GM18520 (cell line): ENCODE results near the gene NRGN.

Experiments used
- ATAC-seq: cut with Tn5 transposase; IDR thresholded peaks from one replicate; pipeline ENCODE4 v1.9.1; 2021; ENCODE audit not compliant: unreplicated experiment

Gene NRGN

DNA sequence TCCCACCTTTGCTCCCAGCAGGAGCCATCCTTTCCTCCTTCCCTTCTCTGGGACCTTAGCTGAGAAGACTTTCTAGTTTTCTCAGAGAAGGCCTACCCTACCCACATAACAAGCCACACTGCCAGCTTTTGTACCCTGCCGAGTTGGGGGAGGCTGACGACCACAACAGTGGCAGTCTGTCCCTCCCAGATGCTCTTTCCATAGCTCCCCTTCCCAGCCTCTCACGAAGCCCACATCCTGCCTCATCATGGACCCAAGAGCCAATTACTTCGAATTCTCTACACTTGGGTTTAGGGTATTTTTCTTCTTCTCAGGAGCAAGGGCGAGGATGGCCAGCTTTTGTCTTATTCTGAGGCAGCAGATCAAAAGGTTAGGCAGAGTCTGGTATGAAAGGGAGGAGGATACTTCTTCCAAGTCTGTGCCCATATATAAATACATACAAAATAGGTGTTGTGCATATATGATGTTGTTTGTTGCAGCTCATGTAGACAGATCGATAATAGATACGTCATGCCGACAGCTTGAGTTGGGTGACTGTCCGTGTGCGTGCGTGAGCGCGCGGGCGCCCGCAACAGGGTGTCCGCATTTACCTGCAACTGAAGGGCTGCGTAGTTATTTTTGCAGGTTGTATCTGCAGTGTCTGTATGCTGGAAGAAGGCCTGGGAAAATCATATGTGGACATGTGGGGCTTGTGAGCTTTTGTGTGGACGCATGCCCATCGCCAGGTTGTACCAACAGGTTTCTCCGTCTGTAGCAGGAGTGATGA lies 846 bp upstream of the NRGN start:
- no peak for ATAC-seq

DNA sequence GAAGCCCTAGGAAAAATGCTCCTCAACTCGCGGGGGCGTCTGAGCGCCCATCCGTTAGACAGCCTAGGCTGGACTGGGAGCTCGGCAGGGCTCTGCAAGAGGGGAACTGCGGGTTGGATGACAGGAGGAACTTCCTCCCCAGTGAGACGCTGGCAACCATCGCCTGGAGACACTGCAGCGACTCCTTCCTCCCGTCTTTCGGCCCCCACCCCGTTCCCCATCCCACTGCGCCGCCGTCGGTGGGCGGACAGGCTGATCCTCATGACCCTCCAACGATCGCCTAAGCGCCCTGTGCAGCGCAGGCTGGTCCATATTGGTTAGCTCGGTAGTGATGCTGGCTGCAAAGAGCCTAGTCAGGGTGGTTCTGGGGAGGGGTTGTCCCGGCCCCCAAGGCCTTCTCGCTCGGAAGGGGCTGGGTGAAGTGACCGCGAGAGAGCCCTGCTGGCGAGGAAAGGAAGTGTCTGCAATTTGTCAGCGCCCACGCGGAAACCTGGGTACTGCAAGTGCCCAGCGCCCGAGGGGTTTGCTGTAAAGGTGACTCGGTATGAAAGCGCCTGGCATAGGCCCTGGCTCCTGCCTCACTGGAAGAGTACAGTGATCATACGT lies 638 bp downstream of the NRGN start:
- ATAC-seq, result no peak

DNA sequence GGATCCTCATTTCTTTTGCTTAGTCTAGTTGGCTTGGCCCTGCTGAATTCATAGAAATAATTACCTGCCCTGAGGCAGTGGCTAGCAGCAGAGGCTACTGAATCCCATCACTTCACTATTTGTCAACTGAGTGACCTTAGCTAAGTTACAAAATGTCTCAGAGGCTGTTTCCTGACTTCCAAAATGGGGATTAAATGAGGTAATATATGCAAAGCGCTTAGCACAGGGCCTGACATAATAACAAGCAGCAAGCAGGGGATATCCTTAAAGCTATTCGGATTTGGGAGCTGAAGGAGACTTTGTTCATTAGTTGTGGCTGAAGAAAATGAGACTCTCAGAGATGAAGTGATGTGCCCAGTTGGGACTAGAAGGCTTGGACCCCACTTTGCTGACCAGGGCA lies 2.8 kb downstream of the NRGN start:
- ATAC-seq, result no peak

DNA sequence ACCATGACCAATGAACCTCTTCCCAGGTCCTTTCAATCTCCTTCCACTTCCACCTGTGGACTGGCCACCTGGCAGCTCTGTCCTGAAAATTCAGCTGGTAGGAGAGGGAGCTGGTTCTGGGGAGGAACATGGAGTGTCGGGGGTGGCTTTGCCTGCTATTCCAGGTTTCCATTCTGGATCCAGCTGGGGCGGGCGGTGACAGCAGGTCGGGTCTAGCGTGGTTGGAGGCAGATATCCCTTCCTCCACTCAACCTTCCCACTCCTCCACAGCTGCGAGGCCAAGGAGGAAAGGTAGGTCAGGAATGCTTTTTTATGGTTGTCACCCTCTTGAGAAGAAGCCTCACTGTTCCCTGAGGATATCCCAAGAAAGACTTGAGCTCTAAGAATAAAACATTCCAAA lies 3.3 kb downstream of the NRGN start:
- ATAC-seq, result no peak

DNA sequence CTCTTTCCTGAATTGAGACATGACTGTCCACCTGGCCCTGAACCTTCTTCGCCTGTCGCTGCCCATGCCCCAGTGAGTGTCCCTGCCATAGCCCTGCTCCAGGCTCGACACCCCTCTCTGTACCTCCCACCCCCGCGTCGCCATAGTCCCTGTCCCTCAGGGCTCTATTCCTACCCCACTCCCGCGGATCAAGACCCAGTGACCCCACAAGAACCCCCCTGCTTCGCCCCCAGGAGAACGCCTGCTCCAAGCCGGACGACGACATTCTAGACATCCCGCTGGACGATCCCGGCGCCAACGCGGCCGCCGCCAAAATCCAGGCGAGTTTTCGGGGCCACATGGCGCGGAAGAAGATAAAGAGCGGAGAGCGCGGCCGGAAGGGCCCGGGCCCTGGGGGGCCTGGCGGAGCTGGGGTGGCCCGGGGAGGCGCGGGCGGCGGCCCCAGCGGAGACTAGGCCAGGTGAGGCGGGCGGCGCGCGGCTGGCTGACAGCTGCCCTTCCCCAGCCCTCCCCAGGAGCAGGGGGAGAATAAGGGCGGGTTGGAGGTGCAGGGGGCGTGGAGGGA lies 5.6 kb downstream of the NRGN start:
- ATAC-seq, result no peak

DNA sequence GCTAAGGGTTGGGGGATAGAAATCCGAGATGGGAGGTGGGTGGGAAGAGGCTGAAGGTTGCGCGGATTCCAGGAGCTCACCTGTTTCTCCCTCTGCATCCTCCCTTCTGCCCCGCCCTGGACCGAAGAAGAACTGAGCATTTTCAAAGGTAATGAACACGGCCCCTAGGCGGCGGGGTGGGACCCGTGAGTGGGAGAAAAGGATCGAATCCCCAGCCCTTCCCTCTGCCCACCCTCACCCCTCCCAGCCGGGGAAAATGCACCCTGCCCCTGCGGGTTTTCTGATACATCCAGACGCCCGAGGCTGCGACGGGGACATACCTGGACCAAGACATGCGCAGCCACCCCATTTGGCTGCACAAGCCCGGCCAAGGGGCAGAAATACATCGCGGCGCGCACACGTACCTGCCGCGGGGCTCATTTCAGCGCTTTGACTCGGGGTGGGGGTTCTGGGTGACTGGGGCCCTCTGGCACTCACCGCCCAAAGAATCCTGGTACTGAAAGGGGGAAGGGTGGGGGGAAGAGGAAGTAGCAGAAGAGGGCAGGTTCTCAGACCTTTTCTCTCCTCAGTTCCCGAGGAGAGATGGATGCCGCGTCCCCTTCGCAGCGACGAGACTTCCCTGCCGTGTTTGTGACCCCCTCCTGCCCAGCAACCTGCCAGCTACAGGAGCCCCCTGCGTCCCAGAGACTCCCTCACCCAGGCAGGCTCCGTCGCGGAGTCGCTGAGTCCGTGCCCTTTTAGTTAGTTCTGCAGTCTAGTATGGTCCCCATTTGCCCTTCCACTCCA lies 6.3 kb downstream of the NRGN start:
- ATAC-seq, result no peak

DNA sequence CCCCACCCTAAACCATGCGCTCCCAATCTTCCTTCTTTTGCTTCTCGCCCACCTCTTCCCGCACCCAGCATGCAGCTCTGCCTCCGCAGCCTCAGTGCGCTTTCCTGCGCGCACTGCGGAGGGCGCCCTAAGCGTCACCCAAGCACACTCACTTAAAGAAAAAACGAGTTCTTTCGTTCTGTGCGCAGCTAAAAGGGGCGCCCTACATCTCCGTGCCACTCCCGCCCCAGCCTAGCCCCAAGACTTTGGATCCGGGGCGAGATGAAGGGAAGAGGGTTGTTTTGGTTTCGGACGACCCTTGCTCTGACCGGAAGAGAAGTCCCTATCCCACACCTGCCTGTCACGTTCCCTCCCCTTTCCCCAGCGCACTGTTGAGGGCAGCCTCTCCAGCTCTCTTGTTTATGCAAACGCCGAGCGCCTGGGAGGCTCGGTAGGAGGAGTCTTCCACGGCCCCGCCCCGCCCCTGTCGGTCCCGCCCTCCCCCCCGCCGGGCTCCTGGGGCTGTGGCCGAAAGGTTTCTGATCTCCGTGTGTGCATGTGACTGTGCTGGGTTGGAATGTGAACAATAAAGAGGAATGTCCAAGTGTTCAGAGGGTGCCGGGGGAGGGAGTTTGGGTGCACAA lies 7.0 kb downstream of the NRGN start:
- peak; percentile 72 for ATAC-seq

DNA sequence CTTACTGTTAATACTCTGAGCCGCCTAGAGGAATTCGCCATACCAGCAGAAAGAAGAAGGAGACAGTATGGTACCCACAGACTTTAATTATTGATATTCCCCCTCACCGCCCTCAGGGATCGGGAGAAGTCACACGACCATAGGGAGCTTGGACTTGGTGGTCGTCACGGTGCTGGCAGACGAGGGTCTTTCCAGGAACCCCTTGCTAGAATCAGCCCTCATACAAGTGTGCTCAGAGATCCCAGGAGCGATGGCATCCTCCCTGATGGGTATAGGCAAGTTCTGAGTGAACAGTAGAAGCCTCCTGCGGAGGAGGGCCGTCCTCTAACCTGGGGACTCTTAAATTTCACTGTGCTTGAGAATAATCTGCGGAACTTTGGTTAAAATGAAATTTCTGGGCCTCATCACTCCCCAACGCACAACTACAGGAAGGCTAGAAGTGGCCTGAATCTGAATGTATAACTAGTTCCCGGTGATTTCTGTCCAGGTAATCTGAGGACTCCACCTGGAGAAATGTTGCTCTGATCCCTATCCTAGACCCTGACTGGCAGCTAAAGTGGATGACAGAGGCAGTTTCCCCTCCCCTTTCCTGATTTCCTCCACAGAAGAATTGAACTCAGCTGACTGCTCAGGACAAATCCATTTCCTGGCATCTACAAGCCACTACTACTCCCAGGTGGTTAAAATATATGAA lies 7.8 kb downstream of the NRGN start:
- no peak for ATAC-seq

DNA sequence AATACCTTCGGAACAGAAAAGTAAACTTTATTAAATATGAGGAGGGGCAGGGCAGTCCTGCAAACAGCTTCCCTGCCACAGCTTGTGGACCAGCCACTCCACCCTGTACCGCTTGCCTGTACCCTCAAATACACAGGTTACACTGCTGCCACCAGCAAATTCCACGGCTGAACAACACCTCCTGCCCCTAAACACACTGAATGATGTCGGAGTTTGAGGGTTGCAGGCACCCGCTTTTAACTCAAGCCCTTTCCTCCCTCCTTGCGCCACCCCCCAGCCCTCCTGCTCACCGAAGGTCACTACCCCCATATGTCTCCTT lies 8.3 kb downstream of the NRGN start:
- no peak for ATAC-seq

DNA sequence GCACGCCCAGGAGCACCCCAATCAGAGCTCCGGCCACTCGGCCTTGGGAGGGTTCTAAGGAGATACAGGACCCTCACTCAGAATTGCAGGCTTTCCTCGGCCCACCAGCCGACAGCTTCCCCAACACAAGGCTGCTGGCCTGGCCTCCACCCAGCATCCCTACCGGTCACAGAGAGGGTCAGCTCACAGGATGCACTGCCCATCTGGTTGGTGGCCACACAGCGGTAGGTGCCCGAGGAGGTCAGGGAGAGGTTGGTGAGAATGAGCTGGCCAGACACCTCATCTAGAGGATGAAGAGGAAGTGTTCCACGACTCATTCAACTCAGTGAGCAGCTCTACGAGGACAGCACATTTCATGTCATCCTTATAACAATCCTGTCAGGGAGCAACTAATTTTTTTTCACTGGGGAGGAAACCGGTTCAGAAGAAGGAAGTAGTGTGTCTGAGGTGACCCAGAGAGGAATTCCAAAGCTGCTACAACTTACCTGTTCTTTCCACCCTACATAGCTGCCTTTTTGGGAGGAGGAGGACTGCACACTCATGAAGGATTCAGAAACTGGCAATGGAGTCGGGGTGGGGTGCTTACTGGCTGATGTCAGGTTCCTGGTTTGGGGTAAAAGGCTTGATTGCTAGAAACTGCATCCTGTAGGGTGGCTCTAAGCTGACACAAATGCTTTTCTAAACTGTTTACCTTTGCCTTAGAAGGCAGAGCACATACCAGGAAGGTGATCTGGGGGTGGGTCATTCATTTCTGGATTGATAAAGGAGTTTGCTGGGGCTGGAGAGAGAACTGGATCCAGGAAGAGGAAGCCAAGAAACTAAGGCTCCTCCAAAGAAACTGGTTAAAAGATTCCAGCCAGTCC lies 9.0 kb downstream of the NRGN start:
- ATAC-seq, result no peak

DNA sequence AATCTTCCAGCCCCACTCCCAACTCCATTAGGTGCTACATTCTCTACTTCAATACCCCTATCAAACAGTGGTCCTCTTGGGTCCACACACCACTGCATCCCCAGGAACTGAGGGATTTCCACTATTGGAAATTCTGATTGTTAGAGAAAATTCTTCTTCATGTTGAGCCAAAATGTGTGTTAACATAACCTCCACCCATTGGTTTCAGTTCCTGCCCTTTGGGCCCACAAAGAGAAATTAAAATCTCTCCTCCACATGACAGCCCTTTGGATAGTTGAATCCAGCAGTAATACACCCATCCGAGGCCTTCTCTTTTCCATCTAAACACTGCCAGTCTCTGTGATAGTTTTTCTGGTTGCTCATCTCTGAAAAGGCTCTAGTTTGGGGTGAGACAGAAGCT lies 10.2 kb downstream of the NRGN start:
- no peak for ATAC-seq

DNA sequence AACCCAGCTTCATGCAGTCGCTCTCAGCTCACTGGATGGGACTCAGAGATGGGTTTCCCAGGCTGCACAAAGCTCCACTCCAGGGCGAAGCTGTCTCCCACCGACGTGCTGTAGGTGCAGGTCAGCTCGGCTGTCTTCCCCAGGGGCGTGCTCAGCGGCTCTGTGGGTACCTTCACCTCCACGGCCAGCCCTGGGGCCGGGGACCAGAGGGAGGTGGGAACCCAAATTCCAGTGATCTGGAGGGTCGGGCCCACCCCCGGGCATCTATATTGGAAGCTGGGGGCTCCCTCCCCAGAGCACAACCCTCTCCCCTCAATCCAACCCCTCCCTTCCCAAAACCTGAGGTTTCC lies 11.6 kb downstream of the NRGN start:
- ATAC-seq, result no peak

DNA sequence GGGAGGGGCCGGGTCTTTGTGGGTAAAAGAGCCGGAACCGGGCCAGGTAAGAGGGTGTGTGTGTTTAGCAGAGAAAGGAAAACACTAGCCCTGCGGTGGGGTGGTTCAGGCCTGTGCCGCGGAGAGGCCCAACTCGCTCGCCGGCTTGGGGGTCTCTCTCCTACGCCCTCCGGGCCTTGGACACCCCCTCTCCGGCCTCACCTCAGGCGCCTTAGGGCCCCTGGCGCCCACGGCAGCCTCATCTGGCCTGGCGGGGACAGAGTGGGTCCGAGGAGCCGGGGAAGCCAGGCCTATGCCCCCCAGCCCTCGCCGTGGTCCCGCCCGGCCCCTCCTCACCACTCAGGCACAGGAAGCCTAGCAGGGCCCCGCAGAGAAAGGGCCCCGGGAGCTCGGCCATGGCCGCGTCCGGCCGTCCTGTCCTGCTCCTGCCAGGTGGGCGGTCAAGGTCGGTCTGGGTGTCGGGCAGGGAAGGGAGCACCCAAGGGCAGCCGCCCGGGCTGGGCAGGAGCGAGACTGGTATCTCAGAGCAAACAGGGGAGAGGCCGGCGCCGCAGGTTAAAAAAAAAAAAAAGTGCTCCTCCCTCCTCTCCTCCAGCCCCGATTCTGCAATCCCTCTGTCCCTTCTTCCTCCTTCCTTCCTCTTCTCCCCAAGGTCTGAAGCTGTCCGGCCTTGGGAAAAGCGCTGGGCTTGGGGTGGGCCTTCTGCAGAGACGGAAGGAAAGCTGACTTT lies 12.2 kb downstream of the NRGN start, which contains the start of gene VSIG2:
VSIG2 (minus strand) TSS at position 515 of the 730 bp plus-strand sequence; CDS start at position 397, 118 bp downstream.
- ATAC-seq, result no peak

DNA sequence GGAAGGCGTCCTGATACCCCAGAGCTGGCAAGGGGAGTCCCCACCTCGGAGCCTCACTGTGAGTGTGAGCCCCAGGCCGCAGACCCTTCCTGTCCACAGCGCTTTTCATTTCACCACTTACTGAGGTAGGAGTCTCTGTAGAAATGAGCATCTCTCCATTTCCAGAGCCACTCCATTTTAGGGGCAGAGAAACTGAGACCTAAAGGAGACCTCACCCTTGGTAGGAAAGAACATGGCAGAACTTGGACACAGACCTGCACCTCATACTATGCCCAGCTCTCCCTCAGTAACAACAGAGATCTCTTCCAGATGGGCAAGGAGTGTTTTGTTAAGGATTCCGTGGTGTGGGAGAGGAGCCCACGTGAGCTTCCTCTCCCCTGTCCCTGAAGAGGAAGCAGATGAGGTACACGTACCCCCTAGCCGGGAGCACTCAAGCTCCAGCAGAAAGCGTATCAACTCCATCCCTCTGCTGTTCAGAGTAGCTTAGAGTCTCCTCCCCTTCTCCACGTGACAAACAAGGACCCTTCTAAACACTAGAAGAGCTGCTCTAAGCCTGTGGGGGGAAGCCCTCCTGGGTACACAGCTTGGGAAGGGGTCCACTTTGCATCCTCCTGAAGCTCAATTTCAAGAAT lies 12.8 kb downstream of the NRGN start:
- ATAC-seq, result no peak

DNA sequence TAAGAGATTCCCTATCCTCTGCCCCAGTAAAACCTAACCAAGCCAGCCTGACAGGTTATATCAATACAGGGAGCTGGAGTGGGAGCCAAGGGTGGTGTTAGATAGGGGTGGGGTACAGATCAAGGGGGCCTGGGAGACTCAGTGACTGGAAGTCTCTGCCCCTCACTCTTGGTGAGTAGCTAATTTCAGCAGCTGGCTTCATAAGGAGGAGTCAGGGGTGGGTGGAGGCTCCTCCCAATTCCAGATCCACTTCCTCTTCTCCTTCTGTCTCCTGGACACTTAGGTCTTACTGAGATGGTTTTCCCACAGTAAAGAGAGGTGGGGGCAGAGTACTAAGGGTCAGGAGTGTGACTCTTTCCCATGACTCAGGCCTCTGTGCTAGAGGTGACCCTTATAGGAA lies 13.5 kb downstream of the NRGN start:
- no peak for ATAC-seq

DNA sequence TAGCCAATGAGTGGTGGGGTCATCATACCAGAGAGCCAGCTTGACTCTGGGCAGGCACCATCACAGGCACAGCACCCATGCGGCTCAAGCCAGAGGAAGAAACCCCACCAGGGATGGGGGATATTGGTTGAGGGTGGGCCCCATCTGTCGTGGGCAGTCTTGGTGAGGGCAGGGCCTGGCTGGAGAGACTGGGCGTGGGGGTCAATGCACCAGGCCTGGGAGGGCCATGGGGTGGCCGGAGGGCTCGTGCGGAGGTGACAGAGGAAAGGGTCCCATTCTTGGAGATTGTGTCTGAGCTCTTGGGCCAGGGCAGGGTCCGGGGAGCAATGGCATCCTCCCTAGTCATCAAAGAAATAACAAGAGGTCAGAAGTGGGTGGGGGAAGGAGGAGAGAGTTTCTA lies 13.9 kb downstream of the NRGN start:
- ATAC-seq, result no peak

DNA sequence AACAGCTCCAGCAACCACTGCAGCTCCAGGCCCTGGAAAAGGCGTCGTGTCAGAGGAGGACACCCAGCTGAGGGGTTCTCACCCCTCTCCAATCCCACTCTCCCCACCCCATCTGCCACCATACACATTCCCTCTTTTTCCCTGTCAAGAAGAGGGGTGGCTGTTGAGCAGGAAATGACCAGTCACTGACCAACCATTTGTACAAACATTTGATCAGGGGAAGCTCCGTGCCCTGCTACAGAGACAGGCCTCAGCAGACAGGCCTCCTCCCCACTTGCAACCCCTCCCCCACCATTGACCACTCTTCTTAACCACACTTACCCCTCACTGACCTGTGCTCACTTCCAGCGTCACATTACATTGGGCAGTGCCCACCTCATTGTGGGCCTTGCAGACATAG lies 14.6 kb downstream of the NRGN start:
- no peak for ATAC-seq

DNA sequence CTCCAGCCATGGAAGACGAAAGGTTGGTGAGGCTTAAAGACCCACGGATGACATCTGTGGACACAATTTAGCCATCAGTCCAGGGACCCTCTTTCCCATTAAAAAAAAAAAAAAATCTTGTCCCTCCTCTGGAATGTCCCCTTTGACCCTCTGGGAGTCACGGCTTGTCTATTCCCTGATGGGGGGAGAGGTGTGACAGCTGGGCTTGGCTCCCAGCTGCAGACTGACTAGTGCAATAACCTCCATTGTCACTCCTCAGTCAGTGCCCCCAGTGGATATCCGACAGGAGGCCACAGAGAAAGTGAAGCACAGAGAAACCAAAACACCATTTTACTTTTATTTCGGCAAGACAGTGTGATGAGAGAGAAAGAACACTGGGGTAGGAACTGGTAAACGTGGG lies 15.0 kb downstream of the NRGN start:
- no peak for ATAC-seq
